ENCODE results near the gene RPL23. TPM values are rescaled to one million over a fixed set of nuclear protein-coding genes. Genes with fewer than 3 reads are reported as not detected.

The RPL23 gene
- total and polyA plus RNA-seq, 9 of the 15 experiments (the other 6 are each of a cell fraction or from before 2014, with no cell fraction given), result 1,745 to 3,667 (median 3,096) TPM

GRCh38 chr17:38824899-38825761, 28.4 kb downstream of the RPL23 start, which contains the start of gene CWC25 (continued):
- TF ChIP-seq SNIP1 (IDR thresholded peaks at IDR 0.05; ENCODE audit: low read depth) (no peak), RBBP5 (IDR thresholded peaks at IDR 0.05; ENCODE audit: borderline replicate concordance, insufficient read depth, low read length, poor library complexity, severe bottlenecking) (peak; percentile 27), LCOR (CRISPR knock-in tag; IDR thresholded peaks at IDR 0.05) (no peak; the same call in 1 of the 2 replicates), MAX (CRISPR knock-in tag; IDR thresholded peaks at IDR 0.05) (peak; percentile 71), NCOA4 (IDR thresholded peaks at IDR 0.05; ENCODE audit: partially characterized antibody) (no peak), FOXJ2 (tag; IDR thresholded peaks at IDR 0.05) (no peak), TAF15 (IDR thresholded peaks at IDR 0.05; ENCODE audit: low read depth, low read length) (no peak), ZNF778 (CRISPR knock-in tag; IDR thresholded peaks at IDR 0.05) (no peak), ZNF253 (CRISPR knock-in tag; conservative IDR thresholded peaks at IDR 0.05) (no peak), ZFPM2 (CRISPR knock-in tag; IDR thresholded peaks at IDR 0.05) (no peak), TSC22D4 (tag; IDR thresholded peaks at IDR 0.05) (no peak), ZNF79 (CRISPR knock-in tag; IDR thresholded peaks at IDR 0.05; ENCODE audit: low read depth) (no peak), POLR3G (IDR thresholded peaks at IDR 0.05; ENCODE audit: extremely low read depth, insufficient read length, insufficient replicate concordance) (no peak), ZNF717 (CRISPR knock-in tag; IDR thresholded peaks at IDR 0.05) (no peak), E2F4 (CRISPR knock-in tag; IDR thresholded peaks at IDR 0.05; ENCODE audit: low read depth) (no peak), KLF13 (tag; IDR thresholded peaks at IDR 0.05; ENCODE audit: borderline replicate concordance, low read depth) (no peak), FOXP1 (CRISPR knock-in tag; IDR thresholded peaks at IDR 0.05) (peak; percentile 78), ZNF511 (CRISPR knock-in tag; IDR thresholded peaks at IDR 0.05) (no peak), ZBTB9 (CRISPR knock-in tag; IDR thresholded peaks at IDR 0.05) (0 out of 2 replicates have a peak, but pooled peaks have one; percentile 29), SMARCE1 (IDR thresholded peaks at IDR 0.05) (no peak; the same call in 1 of the 2 replicates), ZNF436 (CRISPR knock-in tag; IDR thresholded peaks at IDR 0.05) (no peak), ETS2 (tag; IDR thresholded peaks at IDR 0.05; ENCODE audit: borderline replicate concordance, poor library complexity, severe bottlenecking) (no peak), CBFA2T3 (IDR thresholded peaks at IDR 0.05) (no peak), ZNF124 (CRISPR knock-in tag; IDR thresholded peaks at IDR 0.05) (no peak)
